HG03575 (cell line): Measurements from ENCODE around the gene AGBL4.

Source experiments
- ATAC-seq: cut with Tn5 transposase; IDR thresholded peaks from one replicate; pipeline ENCODE4 v1.9.1; 2021; ENCODE audit not compliant: unreplicated experiment, insufficient number of reproducible peaks, low FRiP score; ENCODE audit errors: extremely low read depth

AGBL4 gene

DNA sequence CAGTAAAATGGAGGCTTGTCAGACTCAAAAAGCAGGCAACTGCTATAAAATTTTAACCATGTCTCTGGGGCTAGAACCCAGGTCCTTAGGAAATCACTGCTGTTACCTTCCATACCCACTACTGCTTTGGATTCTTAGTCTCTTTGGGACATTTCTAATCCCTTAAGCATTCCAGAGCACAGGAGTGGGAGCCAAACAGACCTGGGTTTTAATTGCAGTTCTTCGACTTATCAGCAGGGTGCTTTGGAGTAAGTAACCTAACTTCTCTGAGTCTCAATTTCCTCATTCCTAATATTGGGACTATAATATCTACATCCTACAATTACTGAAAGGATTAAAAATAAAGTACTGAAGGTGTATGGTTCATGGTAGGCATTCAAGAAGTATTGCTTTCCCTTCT is 1086.0 kb downstream of the AGBL4 start:
- ATAC-seq: no peak

DNA sequence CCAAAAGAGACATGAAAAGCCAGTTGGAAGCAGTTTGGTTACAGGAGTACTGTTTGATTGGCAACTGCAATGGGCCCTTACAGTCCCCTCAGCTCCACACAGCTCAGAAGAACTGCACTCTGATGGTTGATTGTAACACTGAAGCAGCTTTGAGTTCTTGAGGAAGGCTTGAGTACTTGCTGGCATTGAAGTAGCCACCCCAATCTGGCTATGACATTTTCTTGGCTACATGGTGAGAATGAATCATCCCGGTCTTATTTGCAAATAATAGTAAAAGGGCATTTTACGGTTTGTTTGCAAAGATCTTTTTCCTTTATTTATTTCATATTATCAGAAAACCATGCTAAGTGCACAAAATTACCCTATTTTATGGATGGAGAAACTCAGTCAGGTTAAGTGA is 1087.3 kb downstream of the AGBL4 start:
- no peak for ATAC-seq

GRCh38 chr1:48932366-48932765 is 1091.4 kb downstream of the AGBL4 start:
- no peak for ATAC-seq

DNA sequence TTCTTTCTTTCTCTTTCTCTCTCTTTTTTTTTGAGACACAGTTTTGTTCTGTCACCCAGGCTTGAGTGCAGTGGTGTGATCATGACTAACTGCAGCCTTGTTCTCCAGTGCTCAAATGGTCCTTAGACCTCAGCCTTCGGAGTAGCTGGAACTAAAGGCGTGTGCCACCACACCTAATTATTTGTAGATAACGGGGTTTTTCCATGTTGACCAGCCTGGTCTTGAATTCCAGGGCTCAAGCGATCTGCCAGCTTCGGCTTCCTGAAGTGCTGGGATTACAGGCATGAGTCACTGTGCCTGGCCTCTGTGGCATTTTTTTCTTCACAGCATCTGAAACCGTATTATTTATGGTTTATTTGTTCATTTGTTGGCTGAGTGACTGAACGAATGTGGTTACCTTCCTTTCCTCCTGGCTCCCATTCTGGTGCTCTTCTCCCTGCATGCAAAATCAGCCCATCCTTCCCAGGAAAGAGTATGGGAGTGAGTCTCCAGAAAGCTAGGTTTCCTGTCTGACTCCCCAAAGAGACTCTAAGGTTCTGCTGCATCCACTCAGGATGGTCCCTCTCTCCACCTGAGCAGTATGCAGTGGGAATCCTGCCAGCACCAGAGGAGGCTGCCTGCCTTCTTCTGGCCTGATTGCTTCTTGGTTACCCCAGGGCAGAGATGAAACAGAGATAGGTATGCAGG is 1092.1 kb downstream of the AGBL4 start:
- ATAC-seq: no peak

GRCh38 chr1:48930011-48930410 is 1093.7 kb downstream of the AGBL4 start:
- no peak for ATAC-seq

DNA sequence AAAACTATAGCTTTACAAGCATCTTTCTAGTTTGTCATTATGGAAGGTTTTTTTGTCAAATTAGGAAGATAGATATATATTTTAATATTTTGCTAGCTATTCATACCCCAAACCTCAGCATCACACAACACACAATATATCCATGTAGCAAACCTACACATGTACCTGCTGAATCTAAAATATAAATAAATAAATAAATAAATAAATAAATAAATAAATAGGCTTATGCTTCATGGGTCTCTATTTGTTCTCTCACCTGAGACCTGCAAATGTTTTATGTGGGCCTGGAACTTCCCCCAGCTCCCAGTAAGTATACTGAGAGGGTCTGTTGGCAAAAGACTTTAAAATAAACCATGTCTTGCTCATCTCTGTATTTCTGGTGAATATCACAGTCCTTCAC is 1099.7 kb downstream of the AGBL4 start:
- ATAC-seq: no peak

DNA sequence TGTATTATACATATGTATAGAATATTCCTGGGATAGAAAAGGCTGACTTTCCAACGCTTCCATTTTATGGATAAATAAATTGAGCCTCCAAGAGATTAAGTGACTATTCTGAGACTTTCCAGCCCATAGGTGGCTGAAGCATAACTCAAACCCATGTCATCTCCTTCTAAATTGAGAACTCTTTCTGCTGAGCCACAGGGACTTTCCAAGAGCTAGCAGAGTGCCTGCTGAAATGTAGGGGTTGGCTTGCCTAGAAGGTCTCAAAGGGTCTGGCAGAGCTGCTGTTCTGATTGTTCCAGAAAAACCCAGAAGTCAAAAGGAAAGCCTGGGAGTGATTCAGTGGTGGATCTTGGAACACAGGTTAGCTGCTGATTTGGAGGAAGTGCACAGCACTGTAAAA is 1100.6 kb downstream of the AGBL4 start:
- ATAC-seq: no peak

GRCh38 chr1:48920851-48921250 is 1102.9 kb downstream of the AGBL4 start:
- ATAC-seq: no peak

- ATAC-seq: no peak
Measured at GRCh38 chr1:48917901-48918603, 1105.7 kb downstream of the AGBL4 start.

- ATAC-seq: no peak
Measured at GRCh38 chr1:48917070-48917454, 1106.7 kb downstream of the AGBL4 start.

DNA sequence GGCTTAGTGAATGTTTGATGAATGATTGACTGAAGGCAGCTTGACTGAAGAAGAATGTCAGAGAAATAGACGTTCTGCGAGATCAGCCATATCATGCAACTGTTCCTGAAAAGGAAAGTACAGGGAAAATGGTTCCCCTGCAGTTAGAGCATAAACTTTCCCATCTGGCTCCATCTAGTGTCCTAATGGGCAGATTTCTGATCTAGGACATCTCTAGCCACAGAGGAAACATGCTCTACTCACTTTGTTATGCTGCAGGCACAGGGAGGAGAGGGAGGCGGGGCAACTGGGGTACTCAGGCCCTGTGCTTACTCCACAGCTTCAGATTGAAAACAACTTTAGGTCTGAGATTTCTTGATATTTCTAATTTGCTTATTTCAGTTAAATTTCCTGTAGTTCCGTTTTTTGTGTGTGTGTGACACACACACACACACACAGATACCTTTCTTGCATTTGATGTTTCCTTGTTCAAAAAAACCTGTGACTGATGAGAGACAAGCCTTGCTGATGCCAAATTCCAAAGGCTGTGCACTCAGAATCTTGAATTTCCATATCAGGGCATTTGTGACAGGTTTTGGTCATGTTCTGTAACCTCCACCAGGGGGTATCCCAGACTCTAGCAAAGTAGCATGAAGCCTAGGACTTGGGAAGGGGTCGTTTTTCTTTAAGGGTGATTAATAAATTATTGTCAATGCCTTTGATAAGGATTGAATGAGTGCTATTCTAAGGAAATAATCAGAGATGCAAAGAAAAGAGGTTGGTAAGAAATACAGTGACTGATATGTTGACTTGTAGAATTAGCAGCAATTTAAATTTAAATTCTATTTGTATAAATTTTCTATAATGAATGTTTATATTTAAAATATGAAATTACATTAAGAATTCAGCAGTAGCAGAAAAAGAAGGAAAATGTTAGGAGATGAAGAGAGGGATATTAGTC is 1107.4 kb downstream of the AGBL4 start:
- no peak for ATAC-seq

- no peak for ATAC-seq
Measured at GRCh38 chr1:48908606-48909005, 1115.1 kb downstream of the AGBL4 start.

DNA sequence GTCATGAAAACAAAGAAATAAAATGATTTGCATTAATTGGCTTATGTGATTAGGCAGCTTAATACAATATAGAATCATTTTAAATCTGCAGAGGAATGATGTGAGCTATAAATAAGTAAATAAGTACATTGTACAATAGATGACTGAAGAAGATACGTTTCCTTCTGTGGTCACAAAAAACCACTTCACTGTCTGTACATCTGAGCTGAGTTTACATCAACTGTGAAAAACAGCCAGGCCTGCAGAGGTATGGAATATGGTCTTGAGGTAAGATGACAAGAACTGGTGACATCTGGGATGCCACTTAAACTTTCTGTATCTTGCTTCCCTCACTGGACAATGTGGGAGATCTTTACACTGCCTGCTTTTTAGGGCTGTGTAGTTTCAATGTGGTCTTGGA is 1117.0 kb downstream of the AGBL4 start:
- no peak for ATAC-seq

- ATAC-seq: no peak
Measured at GRCh38 chr1:48906164-48906563, 1117.6 kb downstream of the AGBL4 start.

- ATAC-seq: no peak
Measured at GRCh38 chr1:48903291-48903690, 1120.5 kb downstream of the AGBL4 start.

GRCh38 chr1:48898894-48899293 is 1124.9 kb downstream of the AGBL4 start:
- no peak for ATAC-seq

DNA sequence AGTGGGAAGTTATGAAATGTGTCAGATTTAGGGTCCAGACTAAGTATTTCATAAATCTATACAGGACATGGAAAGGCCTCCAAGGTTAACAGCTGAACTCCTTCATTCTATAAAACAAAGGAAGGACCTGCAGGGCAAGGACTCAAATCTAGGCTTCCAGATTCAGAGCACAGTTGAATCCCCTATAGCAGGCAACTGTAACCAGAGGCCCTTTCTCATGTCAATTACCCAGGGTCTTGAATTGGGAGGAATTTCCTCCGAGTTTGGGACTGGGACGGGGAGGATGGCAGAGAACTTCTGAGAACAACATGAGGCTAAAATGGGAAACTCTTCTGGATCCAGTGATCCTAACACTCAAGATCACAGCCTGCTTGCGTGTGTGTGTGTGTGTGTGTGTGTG is 1134.1 kb downstream of the AGBL4 start:
- no peak for ATAC-seq

GRCh38 chr1:48889082-48889481 is 1134.7 kb downstream of the AGBL4 start:
- ATAC-seq: no peak

- ATAC-seq: no peak
Measured at GRCh38 chr1:48887796-48888195, 1136.0 kb downstream of the AGBL4 start.

DNA sequence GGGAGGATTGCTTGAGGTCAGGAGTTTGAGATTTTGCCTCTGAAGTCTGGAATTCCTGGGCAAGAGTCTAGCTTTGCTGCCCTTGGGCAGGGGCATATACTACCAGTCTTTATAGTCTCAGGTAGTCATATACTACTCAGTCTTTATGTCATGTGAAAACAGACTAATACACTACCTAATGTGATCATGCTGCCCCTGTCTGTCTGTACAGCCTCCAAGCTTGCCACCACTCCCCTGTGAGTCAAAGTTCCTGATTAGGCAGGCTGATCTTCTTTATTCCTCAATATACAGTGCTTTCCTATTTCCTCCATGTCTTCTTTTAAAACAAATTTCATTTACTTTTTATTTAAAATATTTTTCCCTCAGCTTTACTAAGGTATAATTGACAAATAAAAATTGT is 1141.7 kb downstream of the AGBL4 start:
- no peak for ATAC-seq
